Tibial artery (tissue), 4 donors: ENCODE measurements around the gene CA9.
A peak's percentile ranks its signal among the peaks of the same experiment; 100 is the strongest.

Experiments used
- DNase-seq, 2 donors: peaks; one replicate each; pipeline ENCODE4 v3.0.0-alpha.2; 2019
- H3K27ac ChIP-seq, 2 donors: fragments of 200-600 bp; sonication (generic) in 1 of 2; 1 replicate in 1 of 2; 2 replicates in 1 of 2; pipeline ENCODE4 v1.5.1; 2018 to 2019; ENCODE audit warnings: mild to moderate bottlenecking in 1 of 2
- H3K27me3 ChIP-seq, 2 donors: fragments of 200-600 bp; sonication (generic) in 1 of 2; one replicate each; pipeline versions ENCODE4 v1.5.1 to v1.6.0; 2016 to 2019
- H3K36me3 ChIP-seq, 3 donors: fragments of 200-600 bp; sonication (generic) in 2 of 3; one replicate each; pipeline ENCODE4 v1.5.1; 2016 to 2019; ENCODE audit warnings: mild to moderate bottlenecking in 2 of 3
- H3K4me1 ChIP-seq, 4 donors: fragments of 200-600 bp; sonication (generic) in 2 of 4; 1 replicate in 3 of 4; 2 replicates in 1 of 4; pipeline ENCODE4 v1.5.1; 2016 to 2019
- H3K4me3 ChIP-seq, 2 donors: fragments of 200-600 bp; sonication (generic) in 1 of 2; 1 replicate in 1 of 2; 2 replicates in 1 of 2; pipeline ENCODE4 v1.5.1; 2018 to 2019; ENCODE audit warnings: mild to moderate bottlenecking in 2 of 2
- H3K9me3 ChIP-seq, 3 donors: fragments of 200-600 bp; sonication (generic) in 1 of 3; one replicate each; pipeline ENCODE4 v1.5.1; 2016 to 2019
- intact Hi-C: fragments of 100-400 bp; cut with DNase I; formaldehyde crosslinking; loops from one replicate; pipeline ENCODE4 v1.15.0; 2023; ENCODE audit warnings: low total_unique reads
- TF ChIP-seq, protein P1 (sequence below), 2 experiments: fragments of 200-600 bp in 1 of 2; fragments of 450-650 bp in 1 of 2; IDR thresholded peaks; one replicate each; pipeline ENCODE4 v1.5.1; 2017 to 2019; ENCODE audit warnings: antibody characterized with exemption in 2 of 2, mild to moderate bottlenecking in 1 of 2, moderate library complexity in 1 of 2

Gene CA9

DNA sequence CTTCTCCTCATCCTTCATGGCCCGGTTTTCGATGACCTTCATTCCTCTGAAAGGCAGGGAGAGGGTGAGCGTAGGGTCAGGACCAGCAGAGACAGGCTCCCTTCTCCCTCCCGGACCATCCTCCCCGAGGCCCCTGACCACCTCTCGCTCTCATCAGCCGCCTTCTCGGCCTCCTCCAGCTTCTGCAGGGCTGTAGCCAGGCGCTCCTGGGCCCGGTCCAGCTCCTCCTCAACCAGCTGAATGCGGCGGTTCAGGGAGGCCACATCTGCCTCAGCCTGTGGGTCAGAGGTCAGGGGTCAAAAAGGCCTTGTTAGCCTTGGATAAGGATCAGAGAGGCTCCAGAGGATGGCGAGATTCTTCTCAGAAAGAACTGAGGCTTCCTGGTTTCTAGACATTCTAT lies 11.8 kb downstream of the CA9 start:
- peaks cover 72 to 80% (median 78%) of the 10 kb centered on the region in 3 donors for H3K36me3 ChIP-seq
- intact Hi-C loops = no loop called here
- peak overlapping the region; percentile 93 to 94 for H3K4me3 ChIP-seq
- H3K4me1 ChIP-seq = peaks cover 0 to 48% (median 28%) of the 10 kb centered on the region in 4 donors
- no peaks in the 10 kb centered on the region for H3K27me3 ChIP-seq
- H3K27ac ChIP-seq = peak overlapping the region; percentile 96 to 97
- DNase-seq = no peak
- TF ChIP-seq, protein P1, sequence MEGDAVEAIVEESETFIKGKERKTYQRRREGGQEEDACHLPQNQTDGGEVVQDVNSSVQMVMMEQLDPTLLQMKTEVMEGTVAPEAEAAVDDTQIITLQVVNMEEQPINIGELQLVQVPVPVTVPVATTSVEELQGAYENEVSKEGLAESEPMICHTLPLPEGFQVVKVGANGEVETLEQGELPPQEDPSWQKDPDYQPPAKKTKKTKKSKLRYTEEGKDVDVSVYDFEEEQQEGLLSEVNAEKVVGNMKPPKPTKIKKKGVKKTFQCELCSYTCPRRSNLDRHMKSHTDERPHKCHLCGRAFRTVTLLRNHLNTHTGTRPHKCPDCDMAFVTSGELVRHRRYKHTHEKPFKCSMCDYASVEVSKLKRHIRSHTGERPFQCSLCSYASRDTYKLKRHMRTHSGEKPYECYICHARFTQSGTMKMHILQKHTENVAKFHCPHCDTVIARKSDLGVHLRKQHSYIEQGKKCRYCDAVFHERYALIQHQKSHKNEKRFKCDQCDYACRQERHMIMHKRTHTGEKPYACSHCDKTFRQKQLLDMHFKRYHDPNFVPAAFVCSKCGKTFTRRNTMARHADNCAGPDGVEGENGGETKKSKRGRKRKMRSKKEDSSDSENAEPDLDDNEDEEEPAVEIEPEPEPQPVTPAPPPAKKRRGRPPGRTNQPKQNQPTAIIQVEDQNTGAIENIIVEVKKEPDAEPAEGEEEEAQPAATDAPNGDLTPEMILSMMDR (IDR thresholded peaks at IDR 0.05) = no peak
- no peaks in the 10 kb centered on the region for H3K9me3 ChIP-seq

DNA sequence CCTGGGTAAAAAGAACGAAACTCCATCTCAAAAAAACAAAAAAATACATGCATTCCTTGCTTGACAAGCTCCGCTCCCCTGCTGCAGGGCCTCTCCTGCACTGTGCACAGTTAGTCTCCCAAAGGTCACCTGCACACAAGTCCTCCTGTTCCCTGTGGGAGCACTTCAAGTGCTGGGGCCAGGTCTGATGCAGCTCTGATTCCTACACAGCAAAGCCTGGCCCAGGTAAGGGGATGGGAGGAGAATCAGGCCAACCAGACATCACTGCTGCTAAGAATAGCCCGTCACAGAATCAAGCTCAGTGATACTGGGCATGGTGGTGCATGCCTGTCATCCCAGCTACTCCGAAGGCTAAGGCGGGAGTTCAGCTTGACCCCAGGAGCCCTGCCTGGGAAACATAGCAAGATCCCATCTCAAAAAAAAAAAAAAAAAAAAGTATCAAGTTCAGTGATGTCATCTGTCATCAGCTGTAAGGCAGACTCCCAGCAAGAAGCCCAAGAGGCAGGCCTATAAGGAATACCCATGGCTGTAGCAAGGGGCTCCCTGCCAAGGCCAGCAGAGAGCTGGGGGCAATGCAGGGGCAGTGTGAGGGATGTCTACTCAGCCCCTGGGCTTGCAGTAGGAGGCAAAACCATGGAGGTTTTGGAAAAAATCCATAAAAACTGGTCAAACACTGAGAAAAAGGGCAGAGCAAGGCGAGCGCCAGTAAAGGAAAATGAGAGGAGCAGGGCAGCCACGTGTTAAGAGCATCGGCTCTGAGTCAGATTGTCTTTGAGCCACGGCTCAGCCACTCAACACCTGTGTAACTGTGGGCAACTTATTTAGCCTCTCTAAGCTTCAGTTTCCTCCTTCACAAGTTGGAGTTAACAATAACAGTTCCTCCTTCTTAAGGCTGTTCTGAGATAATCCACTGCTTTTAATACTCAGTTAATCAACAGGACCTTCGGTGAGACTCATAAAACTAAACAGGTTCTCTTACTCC lies 12.8 kb downstream of the CA9 start:
- TF ChIP-seq, protein P1 (IDR thresholded peaks at IDR 0.05) = no peak
- peak overlapping the region; percentile 96 to 97 for H3K27ac ChIP-seq
- no peak for DNase-seq
- H3K4me3 ChIP-seq = peak overlapping the region; percentile 93 to 94
- no peaks in the 10 kb centered on the region for H3K27me3 ChIP-seq
- peaks cover 72 to 78% (median 78%) of the 10 kb centered on the region in 3 donors for H3K36me3 ChIP-seq
- peaks cover 0 to 52% (median 27%) of the 10 kb centered on the region in 4 donors for H3K4me1 ChIP-seq
- intact Hi-C loops = no loop called here
- no peaks in the 10 kb centered on the region for H3K9me3 ChIP-seq

DNA sequence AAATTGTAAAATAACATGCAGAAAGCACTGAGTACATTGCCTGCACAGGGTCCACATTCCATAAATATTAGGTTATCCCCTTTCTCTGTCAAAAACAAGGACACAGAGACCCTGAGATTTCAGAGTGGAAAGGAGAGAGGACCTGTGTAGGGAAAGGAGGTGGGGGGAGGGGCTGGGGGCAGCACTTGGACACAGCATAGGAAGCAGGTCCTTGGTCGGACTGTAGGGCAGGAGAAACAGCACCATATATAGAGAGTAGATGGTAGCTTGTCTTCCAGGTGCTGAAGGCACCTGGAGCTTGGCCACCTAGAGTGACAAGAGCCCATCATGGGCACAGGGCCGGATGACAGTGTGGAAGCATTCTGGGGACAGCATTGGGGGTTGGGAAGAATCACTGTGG lies 13.6 kb downstream of the CA9 start:
- TF ChIP-seq, protein P1 (IDR thresholded peaks at IDR 0.05) = no peak
- H3K4me3 ChIP-seq = peak overlapping the region; percentile 93 to 94
- no peaks in the 10 kb centered on the region for H3K9me3 ChIP-seq
- no peak for DNase-seq
- H3K27me3 ChIP-seq = no peaks in the 10 kb centered on the region
- peaks cover 0 to 52% (median 29%) of the 10 kb centered on the region in 4 donors for H3K4me1 ChIP-seq
- H3K27ac ChIP-seq = peak overlapping the region; percentile 96 to 97
- H3K36me3 ChIP-seq = peaks cover 65 to 72% (median 71%) of the 10 kb centered on the region in 3 donors
- intact Hi-C loops = no loop called here

DNA sequence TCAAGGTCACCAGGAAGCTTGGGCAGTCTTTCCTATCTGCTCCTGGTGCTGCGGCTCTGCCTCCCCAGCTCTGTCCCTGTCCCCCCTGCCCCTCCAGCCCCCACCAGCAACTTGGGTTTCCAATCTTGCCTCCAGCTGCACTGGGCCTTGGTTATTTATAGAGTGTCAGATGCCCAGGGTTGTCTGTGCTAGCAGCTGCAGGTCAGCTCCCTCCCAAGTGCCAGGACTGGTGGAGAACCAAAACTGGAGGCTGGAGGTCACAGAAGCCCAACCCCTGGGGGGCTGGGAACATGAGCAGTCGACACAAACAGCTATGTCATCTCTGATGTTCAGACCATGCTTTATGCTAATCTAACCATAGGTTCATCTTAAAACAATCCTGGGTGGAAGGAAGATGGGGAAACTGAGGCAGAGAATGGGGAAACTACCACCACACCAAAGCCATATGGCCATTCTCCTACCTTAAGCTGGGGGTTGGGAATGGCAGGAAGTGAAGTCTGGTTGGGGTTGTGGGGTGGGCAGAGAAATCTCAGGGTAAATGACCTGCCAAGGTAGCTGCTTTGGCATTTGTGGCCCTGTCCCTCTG lies 14.3 kb downstream of the CA9 start:
- no peak for DNase-seq
- Histone ChIP-seq H3K27me3 (no peaks in the 10 kb centered on the region), H3K4me3 (peak overlapping the region; percentile 93 to 94), H3K4me1 (peaks cover 0 to 52% (median 22%) of the 10 kb centered on the region in 4 donors), H3K27ac (peak overlapping the region; percentile 96 to 97), H3K9me3 (no peaks in the 10 kb centered on the region), H3K36me3 (peaks cover 57 to 64% (median 63%) of the 10 kb centered on the region in 3 donors)
- TF ChIP-seq, protein P1 (IDR thresholded peaks at IDR 0.05) = no peak
- intact Hi-C loops = no loop called here

DNA sequence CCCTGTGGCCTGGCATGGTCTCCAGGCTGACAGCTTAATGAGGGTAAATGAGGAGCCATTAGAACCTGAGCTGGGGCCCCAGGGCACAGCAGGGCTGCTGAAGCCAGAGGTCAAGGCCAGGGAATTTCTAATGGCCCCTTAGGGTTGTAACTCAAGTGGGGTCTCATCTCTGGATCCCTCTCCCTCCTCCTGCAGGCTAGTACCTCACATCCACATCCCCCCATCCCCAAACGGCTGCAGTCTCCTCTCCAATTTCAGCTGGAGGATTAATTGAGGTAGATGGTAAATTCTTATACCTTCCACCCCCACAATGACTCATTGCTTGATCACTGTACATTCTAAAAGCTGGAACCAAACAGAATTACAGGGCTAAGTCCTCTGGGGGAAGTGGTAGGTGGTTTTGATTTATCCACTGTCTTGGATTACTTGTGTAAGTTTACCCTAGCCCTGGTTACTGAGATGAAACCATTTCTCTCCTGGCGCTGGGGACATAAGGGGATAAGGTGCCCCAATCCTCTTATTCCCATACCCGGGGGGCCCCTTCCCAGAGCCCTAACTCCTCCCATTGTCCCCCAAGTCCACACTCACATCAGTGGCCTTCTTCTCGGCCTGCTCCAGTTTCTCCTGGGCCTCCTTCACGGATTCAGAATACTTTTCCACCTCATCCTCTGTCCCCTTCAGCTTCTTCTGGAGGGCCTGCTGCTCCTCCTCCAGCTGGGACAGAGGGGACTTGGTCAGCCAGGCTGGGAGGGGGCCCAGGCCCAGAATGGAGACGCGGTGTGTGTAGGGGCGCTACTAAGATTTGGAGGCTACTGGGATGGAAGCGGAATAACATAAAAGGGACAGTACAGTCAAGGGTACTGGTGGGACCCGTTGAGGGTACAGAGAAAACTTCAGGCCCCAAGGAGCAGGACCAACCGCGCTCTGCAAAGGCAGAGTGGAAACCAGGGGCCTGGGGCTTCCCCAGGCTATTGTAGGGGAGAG lies 15.1 kb downstream of the CA9 start:
- Histone ChIP-seq H3K27ac (peak overlapping the region; percentile 96 to 97), H3K4me3 (peak overlapping the region; percentile 93 to 94), H3K36me3 (peaks cover 49 to 56% (median 55%) of the 10 kb centered on the region in 3 donors), H3K4me1 (peaks cover 0 to 52% (median 18%) of the 10 kb centered on the region in 4 donors), H3K27me3 (no peaks in the 10 kb centered on the region), H3K9me3 (no peaks in the 10 kb centered on the region)
- intact Hi-C loops = no loop called here
- TF ChIP-seq, protein P1 (IDR thresholded peaks at IDR 0.05) = no peak
- no peak for DNase-seq
